Endometrial microvascular endothelial cells (primary cell): ENCODE results near the gene NFS1. TPM values are rescaled to one million over a fixed set of nuclear protein-coding genes. Genes with fewer than 3 reads are reported as not detected.
"Not testable (repeated sequence)": the region's sequence is repeated elsewhere in the genome, so short reads cannot be mapped to it uniquely, and the experiment has no call there.

Source experiments
- in situ Hi-C: cut with HindIII; loops from 2 replicates; pipeline ENCODE4 v1.10.0; 2017; ENCODE audit warnings: low sequenced_read_pairs, low pct_unique_long_range_greater_than_20kb; ENCODE audit errors: inconsistent ontology term
- total RNA-seq: library from RNA; depleted of rRNA; stranded (reverse); fragments of >200 nt; gene quantifications from one replicate; pipeline ENCODE4 v1.2.3, GENCODE V29; 2015; ENCODE audit errors: inconsistent ontology term

NFS1 gene
- total RNA-seq, 1 donor from 2014 or later, result 25.6 TPM

DNA sequence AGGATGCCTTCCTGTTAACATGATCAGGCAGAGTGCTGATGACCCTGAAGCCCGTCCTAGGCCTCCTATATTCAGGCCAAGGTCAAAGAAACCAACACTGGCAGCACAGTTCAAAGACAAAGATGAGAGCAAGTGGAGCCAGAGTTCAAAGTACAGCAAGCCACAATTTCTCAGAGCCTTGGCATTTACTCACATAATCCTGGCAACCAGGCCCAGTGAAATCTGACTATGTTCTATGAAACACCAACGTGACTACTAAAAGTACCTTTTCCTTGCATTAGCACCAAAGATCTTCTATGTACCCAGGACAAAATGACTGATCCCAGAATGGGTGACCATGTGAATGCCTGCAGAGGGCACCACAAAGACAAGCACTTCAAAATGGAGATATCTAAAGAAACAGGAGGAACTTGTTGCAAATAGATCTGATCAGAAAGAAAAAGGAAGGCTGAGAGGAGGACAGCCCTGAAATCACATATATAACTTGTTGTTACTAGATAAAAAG is 3.9 kb downstream of the NFS1 start:
- in situ Hi-C loops, result no loop called here

DNA sequence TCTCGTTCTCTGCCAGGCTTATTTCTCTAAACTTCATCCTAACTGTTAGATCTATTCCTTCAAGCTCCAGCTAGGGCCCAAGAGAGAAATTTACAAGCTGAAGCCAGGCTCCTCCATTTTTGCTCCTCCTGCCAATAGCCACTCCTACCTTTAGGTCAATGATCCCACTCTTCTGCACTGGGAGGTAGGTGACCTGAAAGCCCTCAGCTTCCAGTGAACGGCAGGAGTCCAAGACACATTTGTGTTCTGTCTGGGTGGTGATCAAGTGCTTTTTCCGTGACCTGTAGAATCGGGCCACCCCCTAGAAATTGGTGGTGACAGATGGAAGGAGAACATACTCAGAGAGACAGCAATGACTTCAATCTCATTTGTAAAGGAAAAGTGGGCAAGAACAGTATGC is 8.9 kb downstream of the NFS1 start:
- in situ Hi-C loops, result no loop called here

DNA sequence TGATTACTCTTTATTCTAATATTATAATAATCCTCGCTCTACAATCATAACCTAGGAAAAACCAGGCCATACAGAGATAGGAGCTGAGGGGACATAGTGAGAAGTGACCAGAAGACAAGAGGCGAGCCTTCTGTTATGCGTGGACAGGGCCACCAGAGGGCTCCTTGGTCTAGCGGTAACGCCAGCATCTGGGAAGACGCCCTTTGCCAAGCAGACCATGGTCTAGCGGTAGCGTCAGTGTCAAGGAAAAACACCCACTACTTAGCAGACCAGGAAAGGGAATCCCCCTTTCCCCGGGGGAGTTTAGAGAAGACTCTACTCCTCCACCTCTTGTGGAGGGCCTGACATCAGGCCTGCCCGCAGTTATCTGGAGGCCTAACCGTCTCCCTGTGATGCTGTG is 12.3 kb downstream of the NFS1 start:
- in situ Hi-C loops, result not testable (repeated sequence)

DNA sequence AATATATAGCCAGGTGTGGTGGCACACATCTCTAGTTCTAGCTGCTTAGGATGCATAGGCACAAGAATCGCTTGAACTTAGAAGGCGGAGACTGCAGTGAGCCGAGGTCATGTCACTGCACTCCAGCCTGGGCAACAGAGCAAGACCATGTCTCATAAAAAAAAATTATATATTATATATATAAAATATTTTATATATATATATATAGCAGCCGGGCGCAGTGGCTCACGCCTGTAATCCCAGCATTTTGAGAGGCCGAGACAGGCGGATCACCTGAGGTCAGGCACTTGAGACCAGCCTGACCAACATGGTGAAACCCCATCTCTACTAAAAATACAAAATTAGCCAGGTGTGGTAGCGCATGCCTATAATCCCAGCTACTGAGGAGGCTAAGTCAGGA is 13.8 kb downstream of the NFS1 start:
- in situ Hi-C loops, result not testable (repeated sequence)

DNA sequence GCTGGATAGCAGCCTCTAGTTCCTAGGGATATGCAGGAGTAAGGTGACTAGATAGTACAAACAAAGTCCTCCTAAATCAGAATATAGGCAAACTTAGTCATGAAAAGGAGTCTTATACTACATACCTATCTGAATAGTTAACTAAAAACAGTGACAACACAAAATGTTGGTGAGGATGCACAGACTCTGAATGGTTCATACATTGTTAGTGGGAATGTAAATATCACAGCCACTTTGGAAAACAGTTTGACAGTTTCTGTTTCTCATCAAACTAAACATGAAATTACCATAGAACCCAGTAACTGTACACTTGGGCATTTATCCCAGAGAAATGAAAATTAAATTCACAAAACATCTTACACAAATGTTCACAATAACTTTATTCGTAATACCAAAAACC is 17.2 kb downstream of the NFS1 start:
- in situ Hi-C loops, result no loop called here

DNA sequence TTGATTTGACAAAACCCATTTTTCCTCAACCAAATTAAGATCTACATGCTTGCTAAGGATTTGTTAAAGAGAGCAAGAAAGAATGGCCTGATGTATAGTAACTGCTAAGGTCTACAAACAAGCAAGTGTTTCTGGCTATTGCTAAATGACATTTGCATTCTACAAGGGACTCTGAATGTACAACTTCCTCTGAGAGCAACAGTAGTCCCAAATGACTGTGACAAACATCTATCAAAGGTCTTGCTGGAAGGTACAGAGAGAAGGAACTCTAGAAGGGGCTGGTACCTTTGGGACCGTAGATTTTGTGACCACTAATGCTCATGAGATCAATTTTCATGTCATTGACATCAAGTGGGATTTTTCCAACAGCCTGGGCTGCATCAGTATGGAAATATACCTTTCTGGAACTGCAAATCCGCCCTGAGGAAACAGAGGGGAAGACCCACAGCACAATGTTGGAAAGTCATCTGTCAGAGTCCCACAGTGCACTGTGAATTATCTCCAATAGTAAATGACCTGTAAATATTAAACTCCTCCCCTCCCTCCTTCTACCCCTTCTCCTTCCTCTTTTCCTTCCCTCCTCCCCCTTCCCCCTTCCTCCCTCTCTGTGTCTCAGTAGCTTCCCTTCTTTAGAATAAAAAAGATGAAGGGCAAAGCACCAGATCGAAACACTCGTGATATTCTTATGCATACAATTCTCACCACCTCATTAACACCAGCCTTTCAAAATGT is 18.5 kb downstream of the NFS1 start:
- in situ Hi-C loops, result no loop called here

DNA sequence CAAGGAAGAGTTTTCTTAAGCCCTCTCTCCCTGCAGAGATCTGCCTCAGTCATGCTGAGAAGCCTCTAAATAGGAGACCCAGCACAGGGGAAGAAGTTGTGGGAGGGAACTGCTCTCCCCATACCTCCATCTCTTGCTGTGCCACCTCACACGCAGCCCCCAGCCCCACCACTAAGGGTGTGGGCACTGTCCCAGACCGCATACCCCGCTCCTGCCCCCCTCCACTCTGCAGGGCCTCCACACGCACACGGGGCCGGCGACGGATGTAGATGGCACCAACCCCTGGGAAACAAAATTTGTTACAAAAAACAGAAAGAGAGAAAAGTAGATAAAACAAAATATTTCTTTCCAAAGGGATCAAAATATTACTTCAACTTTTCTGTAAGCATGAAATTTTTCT is 24.2 kb downstream of the NFS1 start:
- in situ Hi-C loops, result no loop called here

DNA sequence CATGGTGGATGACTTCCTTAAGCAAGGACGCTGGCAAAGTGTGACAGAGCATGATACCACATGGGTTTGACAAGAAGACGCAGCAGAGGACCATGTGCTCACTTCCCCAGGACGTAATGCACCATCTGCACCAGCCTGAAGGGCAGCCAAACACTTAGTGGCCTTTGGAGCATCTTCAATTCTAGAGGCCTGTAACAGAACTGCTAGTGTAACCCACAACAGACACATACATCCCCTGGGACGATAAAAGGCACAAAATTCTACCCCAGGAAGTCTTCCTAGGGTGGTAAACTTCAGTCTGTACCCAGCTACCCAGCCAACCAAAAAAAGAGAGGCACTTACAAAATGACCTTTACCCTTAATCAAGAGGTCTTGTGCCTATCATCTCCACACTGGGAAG is 25.3 kb downstream of the NFS1 start:
- in situ Hi-C loops, result no loop called here

DNA sequence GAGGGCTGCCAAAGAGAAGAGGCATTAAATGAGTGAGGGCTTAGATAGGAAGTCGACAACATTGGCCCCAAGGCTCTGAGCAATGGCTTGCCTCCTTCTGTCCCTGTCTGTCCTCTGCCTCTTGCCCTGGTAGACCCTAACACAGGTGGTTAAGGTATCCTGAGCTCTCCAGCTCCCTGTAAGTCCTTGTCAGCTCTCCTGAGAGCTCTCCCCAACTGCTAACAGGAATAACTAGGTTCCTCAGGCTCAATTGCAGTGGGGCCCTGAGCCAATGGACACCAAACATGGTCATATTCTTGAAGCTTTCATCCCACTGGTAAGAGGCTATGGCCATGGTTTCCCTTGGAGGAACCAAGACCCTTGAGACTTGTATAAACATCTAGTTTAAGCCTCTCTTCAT is 29.5 kb downstream of the NFS1 start:
- in situ Hi-C loops, result no loop called here

DNA sequence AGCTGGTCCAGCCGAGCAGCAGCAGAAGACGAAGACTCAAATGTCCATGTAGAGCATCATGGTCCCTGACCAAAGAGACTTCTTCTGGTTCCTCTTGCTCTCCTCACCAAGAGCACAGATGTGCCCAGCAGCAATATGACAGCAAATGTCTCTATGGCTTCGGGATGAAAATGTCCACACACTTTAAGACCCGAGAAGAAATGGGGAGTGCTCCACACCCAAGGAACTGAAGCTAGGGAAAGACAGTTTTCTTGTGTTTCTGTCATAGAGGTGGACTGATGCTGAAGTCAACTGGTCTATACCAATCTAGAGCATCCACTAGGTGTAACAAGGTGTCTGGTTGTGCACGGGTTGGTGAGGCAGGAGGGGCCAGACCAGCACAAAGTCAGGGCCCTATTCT is 29.9 kb downstream of the NFS1 start:
- in situ Hi-C loops, result no loop called here

DNA sequence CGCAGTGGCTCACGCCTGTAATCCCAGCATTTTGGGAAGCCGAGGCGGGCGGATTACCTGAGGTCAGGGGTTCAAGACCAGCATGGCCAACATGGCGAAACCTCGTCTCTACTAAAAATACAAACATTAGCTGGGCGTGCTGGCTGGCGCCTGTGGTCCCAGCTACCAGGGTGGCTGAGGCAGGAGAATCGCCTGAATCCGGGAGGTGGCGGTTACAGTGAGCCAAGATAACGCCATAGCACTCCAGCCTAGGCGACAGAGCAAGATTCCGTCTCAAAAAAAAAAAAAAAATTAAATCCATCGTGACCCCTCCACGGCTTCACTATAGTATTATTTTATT is 33.2 kb downstream of the NFS1 start:
- in situ Hi-C loops, result no loop called here

DNA sequence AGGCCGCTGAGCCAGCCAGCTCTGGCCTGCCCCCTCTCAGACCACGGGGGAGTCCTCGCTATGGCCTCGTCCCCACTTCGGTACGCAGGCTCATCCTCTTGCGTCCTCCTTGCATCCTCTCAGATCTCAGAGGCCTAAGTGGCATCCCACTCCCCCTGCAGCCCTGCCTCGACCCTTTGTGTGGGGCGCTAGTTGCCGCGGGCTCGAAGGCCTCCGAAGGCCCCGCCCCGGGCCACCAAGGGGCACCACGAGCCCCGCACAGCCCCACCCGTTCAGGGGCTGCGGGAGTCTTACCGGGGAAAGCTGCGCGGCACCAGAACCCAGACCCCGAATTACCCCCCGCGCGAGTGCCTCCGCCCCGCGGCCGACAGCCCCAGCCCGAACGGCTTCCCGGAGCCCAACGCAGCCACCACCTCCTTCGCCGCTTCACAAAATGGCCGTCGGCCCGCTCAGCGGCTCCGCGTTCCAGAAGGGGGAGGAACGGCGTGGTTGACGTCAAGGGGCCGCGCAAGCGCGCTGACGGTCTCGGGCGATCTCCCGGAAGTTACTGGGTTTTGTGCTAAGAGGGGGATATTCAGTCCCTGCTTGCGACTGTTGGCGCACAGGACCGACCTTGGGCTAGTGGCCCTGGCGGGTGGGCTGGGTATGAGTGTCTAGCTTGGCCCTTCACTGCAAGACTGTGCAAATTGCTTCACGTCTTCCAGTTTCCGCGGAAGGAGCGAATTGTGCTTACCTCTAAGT is 34.5 kb downstream of the NFS1 start, which contains the start of the genes CPNE1 and RBM12:
CPNE1 (minus strand) TSS at position 435 of the 741 bp plus-strand sequence. CDS start 31,977 bp downstream, outside the sequence.
RBM12 (minus strand) TSS at position 435 of the 741 bp plus-strand sequence. CDS start 9,578 bp downstream, outside the sequence.
- in situ Hi-C loops, result no loop called here

GRCh38 chr20:35663516-35664465 is 35.4 kb downstream of the NFS1 start:
- in situ Hi-C loops, result no loop called here

- in situ Hi-C loops, result no loop called here
These were observed 36.6 kb downstream of the NFS1 start for GRCh38 chr20:35662551-35662950.

GRCh38 chr20:35661908-35662307 is 37.2 kb downstream of the NFS1 start:
- in situ Hi-C loops, result no loop called here

DNA sequence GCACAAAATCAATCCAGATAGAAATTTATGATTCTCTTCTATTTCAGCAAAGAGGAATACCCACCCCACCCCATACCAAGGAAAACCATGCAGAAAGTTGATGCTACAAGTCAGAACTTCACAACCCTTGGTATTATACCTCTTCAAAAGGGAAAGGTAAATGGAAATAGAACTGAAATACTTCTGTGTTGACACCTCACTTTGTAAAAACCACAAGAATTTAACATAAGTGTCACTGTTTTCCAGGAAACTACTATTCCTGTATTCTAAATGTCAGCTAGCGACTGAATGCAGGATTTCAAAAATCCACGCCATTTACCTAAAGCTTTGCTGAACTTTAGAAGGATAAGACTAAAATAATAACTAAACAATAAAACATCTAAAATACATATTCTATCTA is 38.1 kb downstream of the NFS1 start:
- in situ Hi-C loops, result no loop called here

- in situ Hi-C loops, result no loop called here
These were observed 38.8 kb downstream of the NFS1 start for GRCh38 chr20:35660122-35660937.

- in situ Hi-C loops, result no loop called here
These were observed 41.9 kb downstream of the NFS1 start for GRCh38 chr20:35657271-35657670.
